Hepatocyte (in vitro differentiated cells): ENCODE data around the gene MANBA.

Experiments
- CTCF ChIP-seq: fragments of 200-600 bp; sonication (generic); IDR thresholded peaks from 2 replicates; pipeline ENCODE4 v1.5.1; 2016; ENCODE audit warnings: antibody characterized with exemption, mild to moderate bottlenecking; ENCODE audit not compliant: poor library complexity
- EZH2 ChIP-seq: fragments of 200-600 bp; sonication (generic); IDR thresholded peaks from 2 replicates; pipeline ENCODE4 v1.6.1; 2016; ENCODE audit warnings: antibody characterized with exemption, mild to moderate bottlenecking, borderline replicate concordance
- EZH2phosphoT487 ChIP-seq: fragments of 200-600 bp; sonication (generic); IDR thresholded peaks from one replicate; pipeline ENCODE4 v1.6.1; 2018; ENCODE audit warnings: antibody characterized with exemption, mild to moderate bottlenecking, low read depth, moderate library complexity; ENCODE audit not compliant: unreplicated experiment, severe bottlenecking

GRCh38 chr4:102760645-102761295 is at the start of gene MANBA:
- no peak for TF ChIP-seq EZH2phosphoT487
- no peak for TF ChIP-seq CTCF
- no peak for TF ChIP-seq EZH2
